Measurements from ENCODE around the gene EIF2S2.

GRCh38 chr20:34093895-34094294 lies 18.1 kb downstream of the EIF2S2 start:
- TF ChIP-seq EP300 (IDR thresholded peaks at IDR 0.05), result no peak
- TF ChIP-seq POLR2A (IDR thresholded peaks at IDR 0.05; ENCODE audit: low read length), result no peak
- no peak for TF ChIP-seq CTCF (IDR thresholded peaks at IDR 0.05)
- no peak for TF ChIP-seq MAFK (IDR thresholded peaks at IDR 0.05; ENCODE audit: partially characterized antibody)
- TF ChIP-seq REST (IDR thresholded peaks at IDR 0.05), result no peak
- no peak for TF ChIP-seq JUN (IDR thresholded peaks at IDR 0.05)
- TF ChIP-seq HOXB5 (CRISPR knock-in tag; IDR thresholded peaks at IDR 0.05), result no peak
- no peak for TF ChIP-seq PBX3 (IDR thresholded peaks at IDR 0.05)
- TF ChIP-seq SMC3 (IDR thresholded peaks at IDR 0.05), result no peak
- no peak for TF ChIP-seq MAX (IDR thresholded peaks at IDR 0.05)
- no peak for TF ChIP-seq RAD21 (conservative IDR thresholded peaks at IDR 0.05 in 1 of 2, IDR thresholded peaks at IDR 0.05 in 1 of 2)

All from A549 (cell line).